OCI-LY7 (cell line): ENCODE data around the gene SLC12A4.

ENCODE experiments used
- EZH2phosphoT487 ChIP-seq: fragments of 200-600 bp; sonication (generic); IDR thresholded peaks from 2 replicates; pipeline ENCODE4 v1.6.1; 2018; ENCODE audit warnings: low read depth, borderline replicate concordance, mild to moderate bottlenecking, mixed run types, antibody characterized with exemption, low read length, moderate library complexity, mixed read lengths
- TF ChIP-seq, protein P1 (sequence below): fragments of 200-600 bp; sonication (generic); conservative IDR thresholded peaks from 2 replicates; pipeline ENCODE4 v1.5.1; 2014; ENCODE audit warnings: mild to moderate bottlenecking, antibody characterized with exemption, low read length, moderate library complexity, mixed read lengths

DNA sequence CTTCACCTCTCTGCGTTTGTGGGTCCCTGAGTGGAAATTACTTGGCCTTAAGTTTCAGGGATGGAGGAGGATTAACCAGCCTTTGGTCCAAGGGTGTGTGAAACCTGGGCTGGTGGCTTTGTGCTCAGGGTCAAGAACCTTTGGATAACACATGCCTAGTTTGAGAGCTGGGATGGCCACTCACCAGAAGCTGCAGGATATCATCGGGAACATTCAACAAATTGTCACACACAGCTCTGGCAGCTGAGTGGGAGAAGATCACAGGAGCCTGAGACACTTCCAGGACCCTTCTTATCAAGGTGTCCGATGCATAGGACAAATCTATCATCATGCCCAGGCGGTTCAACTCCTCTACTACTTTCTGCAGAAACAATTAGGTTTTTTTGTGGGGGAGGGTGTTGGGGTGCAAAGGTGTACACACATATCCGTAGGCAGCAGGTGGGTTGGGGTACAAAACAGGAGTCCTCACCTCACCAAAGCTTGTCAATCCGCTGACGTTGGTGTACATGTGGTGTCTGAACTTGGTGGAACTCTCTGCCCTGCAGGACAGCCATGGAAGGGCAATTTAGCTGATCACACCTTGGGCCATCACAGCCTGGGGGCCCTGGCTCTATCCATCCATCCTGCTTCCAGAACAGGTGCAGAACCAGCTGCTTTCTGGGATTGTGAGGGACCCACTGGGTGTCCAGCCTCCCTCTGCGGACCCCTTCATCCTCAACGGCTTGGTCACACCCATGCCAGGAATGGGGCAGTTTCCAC, 9.2 kb upstream of the SLC12A4 start:
- TF ChIP-seq, protein P1, sequence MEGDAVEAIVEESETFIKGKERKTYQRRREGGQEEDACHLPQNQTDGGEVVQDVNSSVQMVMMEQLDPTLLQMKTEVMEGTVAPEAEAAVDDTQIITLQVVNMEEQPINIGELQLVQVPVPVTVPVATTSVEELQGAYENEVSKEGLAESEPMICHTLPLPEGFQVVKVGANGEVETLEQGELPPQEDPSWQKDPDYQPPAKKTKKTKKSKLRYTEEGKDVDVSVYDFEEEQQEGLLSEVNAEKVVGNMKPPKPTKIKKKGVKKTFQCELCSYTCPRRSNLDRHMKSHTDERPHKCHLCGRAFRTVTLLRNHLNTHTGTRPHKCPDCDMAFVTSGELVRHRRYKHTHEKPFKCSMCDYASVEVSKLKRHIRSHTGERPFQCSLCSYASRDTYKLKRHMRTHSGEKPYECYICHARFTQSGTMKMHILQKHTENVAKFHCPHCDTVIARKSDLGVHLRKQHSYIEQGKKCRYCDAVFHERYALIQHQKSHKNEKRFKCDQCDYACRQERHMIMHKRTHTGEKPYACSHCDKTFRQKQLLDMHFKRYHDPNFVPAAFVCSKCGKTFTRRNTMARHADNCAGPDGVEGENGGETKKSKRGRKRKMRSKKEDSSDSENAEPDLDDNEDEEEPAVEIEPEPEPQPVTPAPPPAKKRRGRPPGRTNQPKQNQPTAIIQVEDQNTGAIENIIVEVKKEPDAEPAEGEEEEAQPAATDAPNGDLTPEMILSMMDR, result no peak
- TF ChIP-seq EZH2phosphoT487, result no peak
